Activated CD4-positive, alpha-beta T cell treated with anti-CD3 and anti-CD28 coated beads, Interleukin-2, amount 50 U/mL, for 24 hours (primary cell): ENCODE measurements around the gene LMF1.

Source experiments
- DNase-seq, 2 donors: peaks; one replicate each; pipeline ENCODE4 v3.0.0-alpha.2; 2020; ENCODE audit warnings: low read depth in 1 of 2, low spot score in 1 of 2

The LMF1 gene

DNA sequence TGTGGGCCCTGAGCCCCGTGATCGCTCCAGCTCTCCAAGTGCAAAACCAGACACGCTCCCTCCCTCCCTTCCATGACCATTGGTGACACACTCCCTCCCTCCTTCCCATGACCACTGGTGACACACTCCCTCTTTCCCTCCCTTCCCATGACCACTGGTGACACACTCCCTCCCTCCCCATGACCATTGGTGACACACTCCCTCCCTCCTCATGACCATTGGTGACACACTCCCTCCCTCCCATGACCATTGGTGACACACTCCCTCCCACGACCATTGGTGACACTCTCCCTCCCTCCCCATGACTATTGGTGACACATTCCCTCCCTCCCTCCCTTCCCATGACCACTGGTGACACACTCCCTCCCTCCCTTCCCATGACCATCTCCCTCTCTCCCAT is 56.3 kb downstream of the LMF1 start:
- no peak for DNase-seq

DNA sequence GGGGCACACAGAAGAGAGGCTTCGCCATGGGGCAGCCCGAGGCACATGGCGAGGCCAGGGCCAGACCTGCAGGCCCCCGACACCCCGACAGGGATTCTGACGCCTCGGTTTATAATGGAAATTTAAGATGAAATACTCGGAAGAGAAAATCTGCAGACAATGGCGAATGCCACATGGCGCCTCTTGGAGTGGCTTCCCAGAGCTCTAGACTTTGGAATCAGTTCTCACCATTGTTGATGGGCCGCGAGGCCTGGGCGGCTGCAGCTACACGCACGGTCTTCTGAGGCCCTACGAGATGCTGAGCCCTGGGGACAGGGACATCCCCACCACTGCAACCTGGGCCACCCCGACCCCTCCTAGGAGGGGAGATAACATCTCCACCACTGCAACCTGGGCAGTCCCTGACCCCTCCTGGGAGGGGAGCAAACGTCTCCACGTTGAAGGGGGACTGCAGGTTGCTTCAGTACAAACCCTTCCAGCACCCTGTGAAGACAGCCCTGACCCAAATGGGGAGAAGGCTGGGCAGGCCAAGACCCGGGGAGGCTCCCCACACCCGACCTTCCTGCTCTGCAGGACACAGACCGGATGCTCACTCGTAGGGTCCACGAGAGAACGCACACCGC is 56.9 kb downstream of the LMF1 start:
- no peak for DNase-seq

DNA sequence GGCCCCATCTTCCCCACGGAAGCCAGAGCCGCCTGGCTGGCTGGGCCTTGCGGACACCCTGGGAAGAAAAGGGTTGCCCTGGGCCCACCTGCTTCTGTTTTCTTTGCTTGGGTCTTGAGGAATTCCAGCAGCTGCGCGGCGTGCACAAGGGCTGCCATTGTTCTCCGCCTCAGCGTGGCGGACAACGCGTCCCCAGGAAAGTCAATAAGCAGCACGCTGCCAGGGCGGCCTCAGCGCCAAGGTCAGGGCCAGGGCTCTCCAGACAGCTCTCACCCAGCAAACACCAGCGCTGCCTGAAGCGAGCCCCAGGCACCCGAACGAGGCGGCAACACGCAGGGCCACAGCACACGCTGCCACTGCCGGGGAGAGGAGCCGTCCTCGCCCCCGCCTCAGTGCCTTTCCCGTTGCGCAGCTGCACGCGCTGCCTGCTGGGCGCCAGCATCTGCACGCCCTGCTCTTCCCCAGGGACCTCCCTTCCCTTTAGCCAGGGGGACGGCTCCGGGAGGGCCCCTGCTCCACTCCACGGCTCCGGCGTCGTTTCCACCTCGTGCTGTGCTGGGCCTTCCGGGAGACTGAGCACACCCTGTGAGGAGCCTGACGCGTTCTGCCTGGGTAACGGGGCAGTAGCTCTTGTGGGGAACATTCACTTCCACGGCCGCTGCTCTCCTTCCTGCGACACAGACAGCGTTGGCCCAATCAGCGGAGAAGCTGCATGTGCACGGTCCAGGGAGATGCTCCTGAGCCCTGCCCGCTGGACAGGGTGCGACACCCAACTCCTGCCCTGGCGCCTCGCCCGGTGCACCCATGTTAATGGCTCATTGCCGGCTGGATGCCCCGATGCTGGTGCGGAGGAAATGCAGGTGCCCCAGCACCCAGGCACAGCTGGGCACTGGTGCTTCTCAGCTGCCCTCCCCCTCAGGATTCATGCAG is 57.8 kb downstream of the LMF1 start:
- no peak for DNase-seq

- DNase-seq: no peak
Observed at GRCh38 chr16:912322-912683, 58.5 kb downstream of the LMF1 start.

DNA sequence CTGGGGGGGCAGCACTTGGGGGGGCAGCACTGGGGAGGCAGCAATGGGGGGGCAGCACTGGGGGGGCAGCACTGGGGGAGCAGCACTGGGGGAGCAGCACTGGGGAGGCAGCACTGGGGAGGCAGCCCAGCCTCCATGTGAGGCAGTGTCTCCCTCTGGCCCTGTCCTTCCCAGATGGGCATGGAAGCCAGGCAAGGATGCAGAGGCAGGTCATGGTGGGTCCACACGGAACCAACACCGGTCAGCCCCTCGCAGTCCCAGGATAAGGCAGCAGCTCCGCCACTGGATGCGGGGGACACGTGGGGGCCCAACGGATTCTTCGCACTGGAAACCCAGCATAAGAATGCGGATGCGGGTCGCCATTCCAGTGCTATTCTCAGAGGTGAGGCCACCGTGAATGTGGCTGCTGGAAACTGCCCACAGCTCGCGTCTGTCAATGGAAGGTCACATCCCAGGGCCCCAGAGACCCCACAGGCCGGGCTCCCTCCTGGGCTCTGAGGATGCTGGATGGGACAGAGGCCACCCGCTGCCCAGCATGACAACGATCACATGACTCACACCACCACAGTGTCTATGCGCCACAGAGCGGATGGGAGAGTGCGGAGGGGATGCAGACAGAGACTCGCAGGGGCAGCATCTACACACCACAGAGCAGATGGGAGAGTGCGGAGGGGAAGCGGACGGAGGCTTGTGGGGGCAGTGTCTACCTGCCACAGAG is 59.0 kb downstream of the LMF1 start:
- DNase-seq: no peak

GRCh38 chr16:911101-911500 is 59.7 kb downstream of the LMF1 start:
- DNase-seq: no peak

DNA sequence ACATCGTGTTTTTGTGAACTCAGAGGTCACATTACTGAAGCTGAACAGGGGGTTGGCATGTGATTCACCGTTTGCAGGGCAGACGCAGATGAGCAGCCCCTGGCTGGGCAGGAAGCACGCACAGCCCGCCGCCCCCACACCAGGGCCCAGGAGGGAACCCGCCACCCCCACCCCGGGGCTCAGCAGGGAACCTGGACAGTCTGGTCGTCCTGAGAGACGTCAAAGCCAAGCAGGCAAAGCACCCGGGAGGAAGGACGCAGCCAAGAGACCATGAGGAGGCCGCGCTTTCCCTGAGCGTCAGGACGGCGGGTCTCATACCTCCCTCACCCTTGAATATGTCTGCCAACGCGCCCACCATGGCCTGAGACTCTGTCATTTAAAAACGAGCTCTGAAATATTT is 60.6 kb downstream of the LMF1 start:
- DNase-seq: no peak

- DNase-seq: no peak
Observed at GRCh38 chr16:909281-910000, 61.3 kb downstream of the LMF1 start.

- DNase-seq: no peak
Observed at GRCh38 chr16:908526-909155, 62.1 kb downstream of the LMF1 start.

GRCh38 chr16:907842-908241 is 62.9 kb downstream of the LMF1 start:
- no peak for DNase-seq

DNA sequence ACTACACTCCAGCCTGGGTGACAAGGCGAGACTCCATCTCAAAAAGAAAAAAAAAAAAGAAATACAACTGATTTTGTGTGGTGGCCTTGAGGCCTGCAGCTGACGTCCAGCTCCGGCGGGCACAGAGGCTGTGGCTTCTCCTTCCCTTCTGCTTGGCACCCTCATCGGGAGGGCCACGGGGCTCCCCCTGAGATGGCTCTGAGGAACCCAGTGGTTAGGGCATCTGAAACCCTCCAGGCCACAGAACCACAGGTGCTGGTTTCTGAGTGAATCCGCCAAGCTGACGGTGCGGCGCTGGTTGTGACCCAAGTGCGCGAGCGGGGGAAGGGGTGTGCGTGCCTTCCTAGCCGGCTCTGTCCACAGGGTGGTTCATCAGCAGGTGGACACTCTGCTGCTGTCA is 63.4 kb downstream of the LMF1 start:
- no peak for DNase-seq

- no peak for DNase-seq
Observed at GRCh38 chr16:906296-906695, 64.5 kb downstream of the LMF1 start.

- DNase-seq: no peak
Observed at GRCh38 chr16:901715-902601, 68.8 kb downstream of the LMF1 start.

DNA sequence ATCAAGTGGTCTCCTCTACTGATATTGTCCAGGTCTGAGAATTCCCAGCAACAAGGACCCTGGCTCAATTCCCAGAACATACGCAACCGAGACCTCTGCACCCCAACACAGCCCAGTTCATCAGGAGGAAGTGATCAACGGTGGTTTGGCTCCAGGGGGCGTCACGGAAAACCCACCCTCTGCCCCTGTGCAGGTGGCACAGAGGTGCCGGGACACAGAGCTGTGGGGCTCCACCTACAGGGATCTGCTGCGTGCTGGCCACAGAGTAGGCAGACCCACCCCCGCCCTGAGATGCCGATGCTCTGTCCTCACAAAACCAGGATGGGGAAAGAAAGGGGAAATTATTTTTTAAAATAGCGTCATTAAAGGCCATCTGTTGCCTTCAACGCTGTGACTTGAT is 69.6 kb downstream of the LMF1 start:
- DNase-seq: no peak

GRCh38 chr16:900211-900610 is 70.6 kb downstream of the LMF1 start:
- no peak for DNase-seq

- no peak for DNase-seq
Observed at GRCh38 chr16:899683-900060, 71.1 kb downstream of the LMF1 start.

GRCh38 chr16:898761-899682 is 71.8 kb downstream of the LMF1 start:
- DNase-seq: no peak

GRCh38 chr16:898216-898615 is 72.6 kb downstream of the LMF1 start:
- DNase-seq: no peak

- DNase-seq: no peak
Observed at GRCh38 chr16:897701-898100, 73.1 kb downstream of the LMF1 start.
